Hepatocyte (in vitro differentiated cells): ENCODE results near the gene MINDY4. TPM values are rescaled to one million over a fixed set of nuclear protein-coding genes. Genes with fewer than 3 reads are reported as not detected.

ENCODE experiments used
- DNase-seq: peaks from one replicate; pipeline ENCODE4 v3.0.0-alpha.2; 2016; ENCODE audit warnings: low spot score
- H2AFZ ChIP-seq: fragments of 200-600 bp; sonication (generic); 2 replicates; pipeline ENCODE4 v1.6.0; 2016; ENCODE audit warnings: antibody characterized with exemption, mild to moderate bottlenecking
- H3K27ac ChIP-seq: fragments of 200-600 bp; sonication (generic); 2 replicates; pipeline ENCODE4 v1.5.1; 2016; ENCODE audit warnings: mild to moderate bottlenecking
- H3K27me3 ChIP-seq: fragments of 200-600 bp; sonication (generic); 2 replicates; pipeline ENCODE4 v1.6.1; 2016
- H3K36me3 ChIP-seq: fragments of 200-600 bp; sonication (generic); replicated peaks from 2 replicates; pipeline ENCODE4 v1.5.1; 2016; ENCODE audit warnings: low read depth; ENCODE audit not compliant: insufficient read depth
- H3K4me1 ChIP-seq: fragments of 200-600 bp; sonication (generic); 2 replicates; pipeline ENCODE4 v1.5.1; 2016; ENCODE audit warnings: mild to moderate bottlenecking, moderate library complexity; ENCODE audit not compliant: insufficient read depth
- H3K4me2 ChIP-seq: fragments of 200-600 bp; sonication (generic); 2 replicates; pipeline ENCODE4 v1.6.0; 2016
- H3K4me3 ChIP-seq: fragments of 200-600 bp; sonication (generic); 2 replicates; pipeline ENCODE4 v1.5.1; 2016; ENCODE audit warnings: mild to moderate bottlenecking
- H3K79me2 ChIP-seq: fragments of 200-600 bp; sonication (generic); 2 replicates; pipeline ENCODE4 v1.6.0; 2017; ENCODE audit warnings: mild to moderate bottlenecking
- H3K9me2 ChIP-seq: fragments of 200-600 bp; sonication (generic); replicated peaks from 2 replicates; pipeline ENCODE4 v1.6.0; 2017; ENCODE audit warnings: mild to moderate bottlenecking; ENCODE audit not compliant: insufficient read depth
- H3K9me3 ChIP-seq: fragments of 200-600 bp; sonication (generic); 2 replicates; pipeline ENCODE4 v1.5.1; 2016; ENCODE audit warnings: low read depth, mild to moderate bottlenecking
- H4K20me1 ChIP-seq: fragments of 200-600 bp; sonication (generic); 2 replicates; pipeline ENCODE4 v1.6.0; 2016; ENCODE audit warnings: mild to moderate bottlenecking; ENCODE audit not compliant: insufficient read depth, poor library complexity, severe bottlenecking
- CTCF ChIP-seq: fragments of 200-600 bp; sonication (generic); IDR thresholded peaks from 2 replicates; pipeline ENCODE4 v1.5.1; 2016; ENCODE audit warnings: antibody characterized with exemption, mild to moderate bottlenecking; ENCODE audit not compliant: poor library complexity
- EZH2 ChIP-seq: fragments of 200-600 bp; sonication (generic); IDR thresholded peaks from 2 replicates; pipeline ENCODE4 v1.6.1; 2016; ENCODE audit warnings: antibody characterized with exemption, mild to moderate bottlenecking, borderline replicate concordance
- EZH2phosphoT487 ChIP-seq: fragments of 200-600 bp; sonication (generic); IDR thresholded peaks from one replicate; pipeline ENCODE4 v1.6.1; 2018; ENCODE audit warnings: antibody characterized with exemption, mild to moderate bottlenecking, low read depth, moderate library complexity; ENCODE audit not compliant: unreplicated experiment, severe bottlenecking
- WGBS: methylation state at CpG from one replicate; pipeline ENCODE4 v1.1.6; 2016; ENCODE audit warnings: low lambda C conversion rate; ENCODE audit errors: missing lambda C conversion rate; 5-methylcytosine and 5-hydroxymethylcytosine counted together
- polyA plus RNA-seq: library from polyadenylated mRNA; unstranded; fragments of >200 nt; fragmentation: Nextera tagmentation; extraction: Ambion mirVana; gene quantifications from 2 replicates; pipeline ENCODE4 v1.2.1, GENCODE V29; 2016
- total RNA-seq: library from RNA; depleted of rRNA; stranded (reverse); fragments of >200 nt; gene quantifications from 2 replicates; pipeline ENCODE4 v1.2.3, GENCODE V29; 2014

MINDY4 gene
- total and polyA plus RNA-seq, 2 experiments from 2014 or later, result 4.4 to 6.3 TPM

- Histone ChIP-seq H3K9me3 (no peaks in the 10 kb centered on the region), H4K20me1 (no peaks in the 10 kb centered on the region), H3K79me2 (no peaks in the 10 kb centered on the region), H3K4me3 (no peak overlapping the region), H3K36me3 (no peaks in the 10 kb centered on the region), H3K27ac (no peak overlapping the region), H3K9me2 (no peaks in the 10 kb centered on the region), H2AFZ (no peak overlapping the region), H3K27me3 (no peaks in the 10 kb centered on the region), H3K4me1 (peaks cover 13% of the 10 kb centered on the region), H3K4me2 (no peak overlapping the region)
- 75% methylated on average over 10 of the region's 10 CpGs for WGBS
- TF ChIP-seq EZH2phosphoT487, result no peak
- TF ChIP-seq EZH2, result no peak
- no peak for TF ChIP-seq CTCF
- DNase-seq, result no peak
Observed at GRCh38 chr7:30791114-30791513, 19.9 kb downstream of the MINDY4 start.

GRCh38 chr7:30795161-30795948 lies 24.1 kb downstream of the MINDY4 start:
- Histone ChIP-seq H3K27me3 (no peaks in the 10 kb centered on the region), H3K4me3 (no peak overlapping the region), H3K9me2 (no peaks in the 10 kb centered on the region), H3K27ac (peak overlapping the region; percentile 79), H3K4me1 (peaks cover 32% of the 10 kb centered on the region), H3K36me3 (no peaks in the 10 kb centered on the region), H4K20me1 (no peaks in the 10 kb centered on the region), H3K9me3 (no peaks in the 10 kb centered on the region), H2AFZ (no peak overlapping the region), H3K79me2 (no peaks in the 10 kb centered on the region), H3K4me2 (no peak overlapping the region)
- WGBS, result 61% methylated on average over 2 of the region's 2 CpGs
- DNase-seq, result no peak
- TF ChIP-seq CTCF (no peak), EZH2 (no peak), EZH2phosphoT487 (no peak)

GRCh38 chr7:30796105-30796869 lies 25.1 kb downstream of the MINDY4 start:
- Histone ChIP-seq H3K36me3 (no peaks in the 10 kb centered on the region), H3K4me3 (no peak overlapping the region), H3K27me3 (no peaks in the 10 kb centered on the region), H3K27ac (peak overlapping the region; percentile 87), H4K20me1 (no peaks in the 10 kb centered on the region), H3K4me2 (peak overlapping the region; percentile 8), H3K9me3 (no peaks in the 10 kb centered on the region), H3K79me2 (no peaks in the 10 kb centered on the region), H2AFZ (no peak overlapping the region), H3K9me2 (no peaks in the 10 kb centered on the region), H3K4me1 (peaks cover 32% of the 10 kb centered on the region)
- DNase-seq, result peak; percentile 52
- TF ChIP-seq EZH2 (no peak), CTCF (no peak), EZH2phosphoT487 (no peak)
- WGBS, result 20% methylated on average over 1 of the region's 1 CpG
